K562 (cell line): ENCODE measurements around the gene EPHB6. TPM values are rescaled to one million over a fixed set of nuclear protein-coding genes. Genes with fewer than 3 reads are reported as not detected.

Experiments
- TFAP4 ChIP-seq: sonication (generic); formaldehyde crosslinking; IDR thresholded peaks from 2 replicates; pipeline ENCODE4 v1.8.0; 2022; ENCODE audit warnings: missing genetic modification reagents, mild to moderate bottlenecking, moderate library complexity, borderline replicate concordance
- THRA ChIP-seq: fragments of 450-650 bp; IDR thresholded peaks from 2 replicates; pipeline ENCODE4 v1.6.1; 2017; ENCODE audit warnings: mild to moderate bottlenecking, moderate library complexity
- ZBTB26 ChIP-seq: fragments of 450-650 bp; formaldehyde crosslinking; IDR thresholded peaks from 2 replicates; pipeline ENCODE4 v1.4.0; 2022; ENCODE audit warnings: missing genetic modification characterization
- polyA plus RNA-seq, 8 experiments: library from polyadenylated mRNA; depleted of rRNA in 4 of 8; stranded (reverse) in 5 of 8; unstranded in 3 of 8; fragments of >200 nt; fragmentation: Nextera tagmentation in 2 of 8; fragmentation: Illumina TruSeq in 1 of 8; extraction: Ambion mirVana in 2 of 8; extraction: Trizol in 1 of 8; gene quantifications; 2 replicates each; pipeline versions ENCODE4 v1.2.1 to v1.2.3, GENCODE V29; 2011 to 2014; ENCODE audit warnings: inconsistent platforms in 1 of 8, missing spikeins in 1 of 8
- total RNA-seq, 7 experiments: library from RNA; depleted of rRNA in 6 of 7; stranded (reverse); fragments of >200 nt in 6 of 7; fragmentation: Illumina TruSeq in 2 of 7; extraction: Trizol in 2 of 7; gene quantifications; 2 replicates each; pipeline versions ENCODE4 v1.2.1 to v1.2.3, GENCODE V29; 2011 to 2021; ENCODE audit warnings: low replicate concordance in 1 of 7

The EPHB6 gene
- total and polyA plus RNA-seq, 9 of the 15 experiments (the other 6 are each of a cell fraction or from before 2014, with no cell fraction given) = 1.4 to 123 (median 7.6) TPM

- TF ChIP-seq ZBTB26 (no peak), THRA (no peak), TFAP4 (CRISPR knock-in tag) (no peak)
- TF ChIP-seq, all 486 proteins: peak for 0
Observed at GRCh38 chr7:142908290-142908689, 53.4 kb downstream of the EPHB6 start (continued).
